GM18502 (cell line): Measurements from ENCODE around the gene KMT5B.

Source experiments
- ATAC-seq: cut with Tn5 transposase; IDR thresholded peaks from one replicate; pipeline ENCODE4 v1.9.1; 2021; ENCODE audit warnings: mild to moderate bottlenecking; ENCODE audit not compliant: unreplicated experiment, poor library complexity

The KMT5B gene

DNA sequence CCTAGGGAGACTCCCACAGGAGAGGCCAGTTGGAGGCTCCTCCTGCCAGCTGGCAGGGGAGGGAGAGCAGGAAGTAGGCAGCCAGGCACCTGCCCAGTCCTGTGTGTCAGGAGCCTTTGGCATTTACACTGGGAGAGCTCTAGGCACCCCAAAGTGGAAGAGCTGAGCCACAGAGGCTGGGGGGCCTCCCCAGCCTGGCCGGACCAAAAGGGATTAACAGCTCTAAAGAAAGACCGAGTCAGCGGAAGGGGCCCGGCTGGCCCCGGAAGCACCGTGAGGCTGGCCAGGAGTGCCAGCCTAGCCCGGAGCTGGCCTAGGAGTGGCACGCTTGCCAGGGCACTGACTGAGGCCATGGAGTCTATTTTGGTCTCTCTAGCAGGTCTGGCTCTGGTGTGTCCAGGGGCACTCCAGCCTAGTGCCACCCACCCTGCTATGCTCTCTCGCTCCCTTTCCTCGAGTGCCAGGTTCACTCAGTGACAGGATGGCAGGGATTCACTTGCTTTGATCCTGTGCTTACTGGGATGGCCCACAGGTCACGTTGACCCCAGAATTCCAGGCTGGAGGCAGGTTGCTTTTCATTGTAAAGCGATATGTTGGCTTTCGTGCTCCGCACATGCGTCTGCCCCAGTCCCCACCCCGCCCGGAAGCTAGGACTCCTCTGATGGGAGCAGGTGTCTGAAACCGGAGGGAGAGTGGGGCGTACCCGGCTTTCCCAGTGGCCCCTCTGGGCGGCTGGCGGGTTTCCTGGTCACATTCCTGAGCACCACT lies 3.3 kb upstream of the KMT5B start:
- ATAC-seq = no peak

DNA sequence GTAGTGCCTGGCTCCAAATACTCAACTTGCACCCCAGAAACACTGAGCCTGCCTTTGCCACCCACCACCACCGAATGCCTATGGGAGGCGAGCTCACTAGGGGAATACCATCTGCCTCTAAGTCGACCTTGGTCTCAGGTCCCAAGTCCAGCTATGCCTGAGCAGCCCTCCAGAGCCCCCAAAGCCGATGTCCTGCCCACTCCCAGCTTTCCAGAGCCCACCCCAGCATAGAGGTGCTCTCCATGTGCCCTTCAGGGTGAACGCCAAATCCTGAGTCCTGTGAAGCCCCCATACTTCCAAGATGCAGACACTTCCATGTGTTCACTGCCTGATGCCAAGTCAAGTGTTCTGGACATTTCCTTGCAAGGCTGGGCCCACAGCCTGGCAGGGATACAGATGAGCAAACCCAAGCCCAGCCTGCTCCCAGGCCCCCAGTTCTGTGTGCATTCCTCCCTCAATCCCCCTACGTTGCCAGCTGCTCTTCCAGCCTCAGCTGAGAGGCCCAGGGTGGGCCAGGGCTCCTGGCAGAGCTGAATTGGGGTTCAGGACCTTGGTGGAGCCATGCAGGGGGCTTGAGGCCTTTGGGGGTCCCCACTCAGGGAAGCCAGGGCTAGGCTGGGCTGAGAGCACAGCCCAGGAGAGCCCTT lies 2.6 kb upstream of the KMT5B start:
- ATAC-seq = no peak

DNA sequence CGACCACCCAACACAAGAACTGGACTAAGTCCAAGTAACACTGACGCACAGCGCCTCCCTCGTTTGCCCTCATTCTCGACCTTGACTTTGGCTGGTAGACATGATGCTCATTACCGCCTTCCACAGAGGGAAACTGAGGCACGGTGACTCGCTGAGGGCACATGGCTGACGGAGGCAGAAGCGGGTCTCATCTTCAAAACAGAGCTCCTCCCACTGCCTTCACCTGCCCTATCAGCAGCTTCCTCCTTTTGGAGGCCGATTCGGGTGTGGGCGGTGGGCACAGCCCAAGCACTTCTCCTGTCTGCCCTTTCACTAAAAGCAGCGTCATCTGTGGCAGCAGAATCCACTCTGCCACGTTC lies 2.0 kb upstream of the KMT5B start:
- ATAC-seq = no peak

DNA sequence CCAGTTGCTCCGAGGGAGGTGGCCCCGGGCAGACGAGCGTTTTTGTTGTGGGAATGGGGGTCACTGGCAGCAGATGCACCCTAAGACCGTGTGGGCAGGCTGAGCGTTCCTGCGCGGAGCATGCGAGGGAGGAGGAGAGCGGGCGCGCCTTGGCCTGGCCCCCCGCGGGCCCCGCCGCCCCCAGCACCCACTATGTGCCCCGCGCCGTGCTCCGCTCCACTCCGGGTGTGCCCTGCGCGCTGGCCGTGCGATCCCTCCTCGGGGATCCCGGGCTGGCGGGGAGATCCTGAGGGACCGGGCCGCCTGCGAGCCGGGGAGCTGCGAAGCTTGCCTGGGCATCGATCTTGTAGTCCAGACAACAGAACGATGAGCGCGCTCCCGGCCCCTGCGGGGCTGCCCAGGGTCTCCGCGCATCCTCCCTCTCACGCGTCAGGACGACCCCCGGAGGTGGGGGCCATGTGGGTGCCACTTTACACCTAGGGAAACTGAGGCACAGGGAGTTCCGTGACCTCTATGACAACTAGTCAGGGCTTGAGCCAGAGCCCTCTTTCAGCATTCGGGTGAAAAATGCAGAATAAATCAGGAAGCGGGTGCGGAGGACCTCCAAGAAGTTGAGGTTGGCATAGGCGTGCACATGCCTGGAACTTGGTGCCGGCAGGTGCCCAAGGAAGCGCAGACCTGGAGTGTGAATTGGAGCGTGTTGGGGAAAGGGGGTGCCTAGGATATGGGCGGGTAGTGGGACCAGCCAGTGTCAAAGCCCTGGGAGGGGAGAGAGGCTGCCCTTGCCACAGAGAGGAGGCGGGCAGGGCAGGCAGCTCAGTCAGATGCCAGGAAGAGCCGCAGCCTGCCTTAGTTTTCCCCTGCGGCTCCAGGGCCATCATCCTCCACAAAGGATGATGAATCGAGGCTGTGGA lies 1.3 kb upstream of the KMT5B start:
- peak; percentile 6 for ATAC-seq

DNA sequence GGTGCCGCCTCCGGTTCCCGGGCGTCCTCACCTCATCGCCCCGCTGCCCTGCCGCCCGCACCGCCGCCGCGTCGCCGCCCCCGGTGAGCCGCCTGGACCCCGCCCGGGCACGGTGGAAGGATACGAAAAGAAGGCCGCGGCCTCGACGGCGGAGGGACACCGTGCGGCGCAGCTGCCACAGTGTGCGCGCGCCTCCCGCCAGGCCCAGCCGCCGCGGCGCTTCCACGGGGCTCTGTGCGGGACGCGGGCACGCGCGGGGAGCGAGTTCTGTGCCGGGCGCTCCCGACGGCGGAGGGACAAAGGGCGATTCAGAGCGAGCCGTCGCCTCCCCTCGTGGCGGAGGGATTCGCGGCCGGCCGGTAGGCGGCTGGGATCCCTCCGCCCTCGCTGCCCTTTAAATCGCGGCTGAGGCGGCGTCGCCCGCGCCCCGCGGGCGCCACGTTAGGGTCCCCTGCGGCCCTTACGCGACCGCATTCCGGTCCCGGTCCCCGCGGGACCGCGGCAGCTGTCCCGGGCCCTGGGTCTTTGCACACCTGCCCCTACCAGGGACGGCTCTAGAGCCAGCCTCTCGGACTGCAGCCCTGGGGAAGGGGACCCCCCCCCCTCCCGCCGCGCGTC lies 568 bp upstream of the KMT5B start:
- peak; percentile 63 for ATAC-seq

DNA sequence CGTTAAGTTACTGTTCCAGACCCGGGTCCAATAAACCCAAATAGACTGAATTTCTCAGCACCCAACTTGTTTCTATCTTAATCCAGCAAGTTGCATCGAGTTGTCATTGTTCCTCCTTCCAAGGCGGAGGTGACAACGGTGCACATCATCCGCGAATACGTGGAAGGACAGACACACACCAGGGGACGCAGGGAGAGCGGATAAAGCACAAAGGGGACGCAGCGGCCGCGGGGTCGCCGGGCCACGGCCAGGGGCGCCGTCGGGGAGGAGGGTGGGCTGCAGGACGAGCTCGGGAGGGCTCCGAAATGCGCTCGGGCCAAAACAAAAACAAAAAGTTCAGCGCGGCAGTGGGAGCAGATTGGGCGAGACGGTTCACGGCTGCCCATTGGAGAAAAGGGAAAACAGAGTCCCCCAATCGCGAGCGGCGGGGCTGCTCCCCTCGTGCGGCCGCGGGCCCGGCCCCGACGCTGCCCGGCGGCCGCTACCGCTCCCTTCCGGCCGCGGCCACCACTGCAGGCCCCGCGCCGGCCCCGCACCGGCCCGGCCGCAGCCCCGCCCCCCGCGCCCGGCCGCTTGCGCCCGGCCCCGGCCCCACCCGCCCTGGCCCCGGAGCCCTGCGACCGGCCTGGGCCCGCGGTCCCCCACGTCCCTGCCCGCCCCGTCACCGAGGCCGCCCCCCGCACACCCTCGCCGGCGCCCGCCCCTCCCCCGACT lies 518 bp downstream of the KMT5B start:
- peak; percentile 56 for ATAC-seq

DNA sequence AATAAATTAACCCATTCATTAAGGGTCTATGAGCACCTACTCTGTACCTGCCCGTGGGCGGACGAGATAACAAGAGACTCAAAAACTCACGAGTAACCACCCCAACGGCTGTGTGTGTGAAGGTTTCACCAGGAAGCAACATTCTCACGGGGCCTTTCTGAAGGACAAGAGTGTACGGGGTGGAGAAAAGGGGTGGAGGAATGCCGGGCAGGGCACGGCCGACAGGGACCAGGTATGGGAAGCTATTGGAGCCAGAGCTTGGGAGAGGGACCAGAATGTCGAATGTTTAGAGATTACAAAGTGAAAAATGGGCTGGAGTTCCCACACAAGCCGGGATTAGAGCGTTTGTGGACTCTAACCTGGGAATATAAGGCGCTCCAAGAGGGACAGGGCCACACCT lies 1.6 kb downstream of the KMT5B start:
- ATAC-seq = no peak

DNA sequence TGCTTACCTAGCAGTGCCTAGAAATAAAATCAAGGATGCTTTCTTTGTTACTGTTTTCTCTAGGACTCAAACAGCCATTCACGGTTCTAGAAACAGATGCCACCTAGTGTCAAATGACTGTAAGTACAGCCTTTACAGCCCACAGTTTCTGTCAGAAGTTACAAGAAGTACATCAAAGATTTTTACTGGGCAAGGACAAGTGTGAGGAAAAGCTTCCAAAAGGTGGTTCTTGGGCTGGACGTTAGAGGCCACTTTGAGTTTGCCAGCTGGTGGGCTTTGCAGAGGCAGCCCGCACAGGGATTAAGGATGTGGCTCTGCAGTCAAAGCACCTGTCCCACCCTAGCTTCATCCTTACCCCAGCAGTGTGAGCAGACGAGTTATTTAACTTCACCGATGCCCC lies 6.9 kb downstream of the KMT5B start:
- no peak for ATAC-seq

DNA sequence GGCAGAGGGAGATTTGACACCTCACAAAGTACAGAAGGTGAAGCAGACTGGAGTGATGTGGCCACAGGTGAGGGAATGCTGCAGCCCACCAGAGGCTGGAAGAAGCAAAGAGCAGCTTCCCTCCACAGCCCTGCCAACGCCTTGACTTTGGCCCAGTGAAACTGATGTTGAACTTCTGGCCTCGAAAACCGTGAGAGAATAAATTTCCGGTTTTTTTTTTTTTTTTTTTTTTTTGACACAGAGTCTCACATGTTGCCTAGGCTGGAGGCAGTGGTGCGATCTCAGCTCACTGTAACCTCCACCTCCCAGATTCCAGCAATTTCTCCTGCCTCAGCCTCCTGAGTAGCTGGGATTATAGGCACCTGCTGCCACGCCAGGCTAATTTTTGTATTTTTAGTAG lies 8.7 kb downstream of the KMT5B start:
- no peak for ATAC-seq

DNA sequence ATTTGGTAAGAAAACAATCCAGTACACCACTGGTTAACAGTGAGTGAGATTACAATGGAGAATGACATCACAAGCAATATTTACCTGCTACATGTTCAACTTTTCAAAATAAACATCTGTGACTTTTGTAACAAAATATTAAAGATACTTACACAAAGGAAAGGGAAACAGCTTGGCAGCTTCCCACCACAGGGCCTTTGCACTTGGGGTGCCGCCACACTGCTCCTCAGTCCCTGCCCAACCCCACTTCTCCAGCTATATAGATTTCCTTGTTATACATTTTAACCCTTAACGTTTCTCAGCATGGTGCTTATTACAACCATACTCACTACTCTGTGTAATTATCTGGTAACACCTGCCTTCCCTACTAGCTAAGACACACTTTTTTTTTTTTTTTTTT lies 10.9 kb downstream of the KMT5B start:
- ATAC-seq = no peak

DNA sequence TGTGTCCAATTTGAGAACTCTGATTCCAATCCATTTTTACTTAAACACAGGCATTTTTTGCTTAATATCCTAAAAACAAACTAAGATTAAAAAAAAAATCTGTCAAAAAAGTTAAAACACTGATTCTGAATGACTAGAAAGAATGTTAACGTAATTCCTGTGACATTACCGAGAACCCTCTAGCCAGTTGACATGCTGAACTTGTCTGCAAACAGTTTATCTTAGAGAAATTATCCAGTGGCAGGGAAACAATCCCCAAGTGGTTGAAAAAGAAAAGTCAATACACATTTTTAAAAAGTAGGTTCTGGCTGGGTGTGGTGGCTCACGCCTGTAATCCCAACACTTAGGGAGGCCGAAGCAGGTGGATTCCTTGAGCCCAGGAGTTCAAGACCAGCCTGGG lies 11.6 kb downstream of the KMT5B start:
- no peak for ATAC-seq

DNA sequence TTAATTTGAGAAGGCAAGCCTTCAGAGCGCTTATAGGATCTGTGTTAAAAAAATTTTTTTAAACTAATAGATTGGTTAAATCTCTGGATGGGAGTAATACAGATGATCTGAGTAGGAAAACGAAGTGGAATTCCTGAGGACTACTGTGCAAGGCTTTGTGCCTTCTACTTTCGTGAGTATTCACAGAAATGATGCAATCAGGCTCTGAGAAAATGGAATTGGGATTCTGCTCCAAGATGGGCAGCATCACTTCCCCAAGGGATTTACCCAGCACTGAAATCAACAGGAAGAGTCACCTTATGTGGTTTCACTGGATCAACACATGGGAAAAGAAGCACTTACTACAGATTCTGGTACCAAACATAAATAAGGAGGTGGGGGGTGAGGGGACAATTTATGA lies 12.5 kb downstream of the KMT5B start:
- ATAC-seq = no peak

DNA sequence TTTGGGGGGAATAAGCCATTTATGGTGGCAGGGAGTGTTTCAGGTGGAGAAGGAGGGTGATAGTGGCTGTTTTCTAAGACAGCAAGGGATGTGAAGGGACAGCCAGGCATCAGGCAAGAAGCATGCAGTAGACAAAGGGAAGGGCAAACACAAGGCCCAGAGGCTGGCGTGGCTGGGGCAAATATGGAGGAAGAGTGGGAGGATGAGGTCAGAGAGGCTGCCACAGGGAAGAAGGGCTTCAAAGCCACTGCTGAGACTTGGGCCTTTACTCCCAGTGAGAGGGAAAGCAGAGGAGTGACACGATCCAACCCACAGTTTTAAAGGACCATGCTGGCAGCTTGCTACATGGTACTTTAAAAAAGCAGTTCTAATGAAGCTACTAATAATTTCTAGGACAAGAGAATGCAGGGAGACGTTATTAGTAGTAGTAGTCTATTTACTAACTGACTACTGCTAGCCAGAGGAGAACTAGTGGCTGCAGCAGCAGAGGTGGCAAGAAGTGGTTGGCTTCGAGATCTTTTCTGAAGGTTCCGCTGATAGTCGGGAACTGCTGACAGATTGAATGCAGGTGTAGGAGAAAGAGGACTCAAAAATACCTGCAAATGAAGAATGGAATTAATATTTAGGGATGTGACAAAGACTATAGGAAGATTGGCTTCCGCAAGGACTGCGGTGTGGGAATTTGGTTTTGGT lies 13.7 kb downstream of the KMT5B start:
- ATAC-seq = no peak

DNA sequence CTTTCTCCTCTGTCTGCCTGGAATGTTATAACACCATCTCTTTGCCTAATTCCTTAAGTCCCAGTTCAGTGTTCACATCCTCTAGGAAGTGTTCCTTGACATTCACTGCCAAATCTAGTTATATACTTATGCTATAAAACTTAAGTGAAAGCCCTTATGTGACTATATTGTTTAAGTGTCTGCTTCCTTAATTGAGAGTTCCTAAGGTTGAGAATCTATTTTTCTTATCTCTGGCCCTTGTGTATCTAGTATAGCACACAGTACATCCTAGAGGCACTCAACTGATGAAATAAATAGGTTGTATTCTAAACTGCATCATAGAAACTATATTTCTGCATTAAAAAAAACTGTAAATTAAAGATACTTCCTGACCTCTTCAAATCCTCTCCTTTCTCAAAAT lies 16.9 kb downstream of the KMT5B start:
- ATAC-seq = no peak

DNA sequence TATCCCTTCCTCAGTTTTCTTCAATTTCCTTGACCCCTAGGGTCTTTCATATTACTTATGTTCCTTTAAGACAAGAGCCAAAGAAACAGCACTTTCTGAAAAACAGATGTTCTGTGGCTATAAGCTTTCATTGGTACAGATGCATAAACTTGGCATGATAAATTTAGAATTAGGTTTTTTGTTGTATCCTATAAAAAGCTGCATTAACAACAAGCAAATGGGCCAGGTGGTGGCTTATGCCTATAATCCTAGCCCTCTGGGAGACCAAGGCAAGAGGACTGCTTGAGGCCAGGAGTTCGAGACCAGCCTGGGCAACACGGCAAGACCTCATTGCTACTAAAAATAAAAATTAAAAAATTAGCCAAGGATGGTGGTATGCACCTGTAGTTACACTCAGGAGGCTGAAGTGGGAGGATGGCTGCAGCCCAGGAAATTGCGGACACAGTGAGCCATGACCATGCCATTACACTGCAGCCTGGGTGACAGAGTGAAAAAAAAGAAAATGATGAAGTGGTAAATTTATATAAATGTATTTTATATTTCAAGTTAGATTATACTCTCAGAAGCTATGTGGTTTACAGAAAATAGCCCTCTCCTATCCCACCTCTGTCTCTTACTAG lies 18.3 kb downstream of the KMT5B start:
- no peak for ATAC-seq

DNA sequence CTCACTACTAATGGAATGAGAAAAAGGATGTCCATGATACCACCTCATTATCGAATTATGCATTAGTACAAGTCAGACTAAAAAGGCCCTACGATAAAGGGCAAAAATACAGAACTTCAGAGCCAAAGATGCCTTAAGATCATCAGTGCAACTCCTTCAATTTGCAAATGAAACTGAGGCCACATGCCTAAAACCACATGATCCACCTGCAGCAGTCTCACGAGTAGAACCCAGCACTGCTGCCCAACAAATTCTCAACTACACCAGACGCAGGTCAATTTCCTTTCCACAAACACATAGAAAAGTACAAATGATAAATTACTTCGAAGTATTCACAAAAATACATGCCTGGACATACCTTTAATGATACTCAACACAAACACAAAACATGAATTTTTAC lies 20.1 kb downstream of the KMT5B start:
- no peak for ATAC-seq

DNA sequence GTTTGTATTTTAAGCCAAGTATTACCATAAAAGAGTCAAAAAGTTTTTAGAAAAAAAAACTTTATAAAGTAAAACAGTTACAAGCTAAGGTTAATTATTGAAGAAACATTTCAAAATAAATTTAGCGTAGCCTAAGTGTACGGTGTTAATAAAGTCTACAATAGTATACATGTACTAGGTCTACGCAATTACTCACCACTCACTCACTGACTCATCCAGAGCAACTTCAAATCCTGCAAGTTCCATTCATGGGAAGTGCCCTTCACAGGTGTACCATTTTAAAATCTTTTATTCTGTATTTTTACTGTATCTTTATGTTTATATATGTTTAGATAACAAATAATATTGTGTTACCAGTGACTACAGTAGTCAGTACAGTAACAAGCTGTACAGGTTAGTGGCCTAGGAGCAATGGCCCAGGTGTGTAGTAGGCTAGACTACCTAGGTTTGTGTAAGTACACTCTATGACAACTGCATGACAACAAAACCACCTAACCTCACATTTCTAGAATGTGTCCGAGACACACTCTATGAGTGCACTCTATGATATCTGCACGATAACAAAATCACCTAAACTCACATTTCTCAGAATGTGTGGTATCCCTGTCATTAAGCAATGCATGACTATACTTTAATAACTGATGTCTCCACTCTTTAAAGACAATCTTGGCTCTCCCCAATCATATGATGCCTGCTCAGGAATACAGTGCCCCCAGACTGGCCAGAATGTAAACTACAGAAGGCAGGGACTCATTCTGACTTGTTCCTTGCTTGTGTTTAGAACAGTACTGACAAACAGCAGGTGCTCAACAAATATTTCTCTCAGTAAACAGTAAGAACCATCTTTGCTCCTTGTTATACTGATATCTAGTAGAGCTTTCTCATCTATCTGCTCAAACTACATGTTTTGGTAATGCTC lies 21.2 kb downstream of the KMT5B start:
- ATAC-seq = no peak

DNA sequence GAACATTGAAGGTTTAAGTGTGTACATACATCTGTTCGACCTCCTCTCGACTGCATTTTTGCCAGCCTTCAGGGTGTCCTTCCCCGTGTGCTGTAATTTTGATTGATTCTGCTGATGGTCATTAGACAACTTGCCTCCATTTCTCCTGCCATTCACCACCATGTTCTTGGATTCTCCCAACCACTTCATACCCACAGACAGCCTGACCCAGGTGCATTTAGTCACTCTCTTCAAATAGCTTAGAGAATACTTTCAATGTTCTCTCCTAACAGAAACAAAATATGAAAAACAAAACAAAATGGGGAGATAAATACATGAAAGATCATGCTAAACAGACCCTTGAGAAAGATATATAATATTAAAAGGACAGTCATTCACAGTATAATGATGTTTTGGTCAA lies 23.2 kb downstream of the KMT5B start:
- ATAC-seq = no peak
